Endothelial cell of umbilical vein (primary cell): ENCODE results near the gene SPAG6. TPM values are rescaled to one million over a fixed set of nuclear protein-coding genes. Genes with fewer than 3 reads are reported as not detected.

ENCODE experiments used
- BruUV-seq: library from RNA; stranded (reverse); fragments of 400-500 nt; replicated peaks from 2 replicates; lab custom pipeline; 2021; lab: Mats Ljungman, UMichigan
- CTCF ChIA-PET: fragments of 300-600, 350-600 bp; sonication (Branson Sonifier 250); formaldehyde crosslinking; loops from one replicate; lab custom pipeline; 2021; ENCODE audit warnings: antibody characterized with exemption, inconsistent platforms; lab: Charles Lee
- POLR2A ChIA-PET: fragments of 300-600, 350-600 bp; sonication (Branson Sonifier 250); formaldehyde crosslinking; loops from one replicate; lab custom pipeline; 2021; ENCODE audit warnings: antibody characterized with exemption, inconsistent platforms; lab: Charles Lee
- DNase-seq: peaks from one replicate; pipeline ENCODE4 v3.0.0-alpha.2; 2011; ENCODE audit warnings: low read depth, low spot score
- FAIRE-seq: peaks from 2 replicates; lab custom pipeline; 2011; peaks lifted over from hg19 to GRCh38; lab: Jason Lieb, UNC
- H2AFZ ChIP-seq: 2 replicates; pipeline ENCODE4 v1.6.0; 2012; ENCODE audit warnings: low read depth, low read length, control low read depth, inconsistent platforms
- H3K27ac ChIP-seq: 2 replicates; pipeline ENCODE4 v1.5.1; 2011; ENCODE audit warnings: low read depth, mild to moderate bottlenecking, control low read depth, low read length, moderate library complexity; ENCODE audit not compliant: insufficient read depth
- H3K27me3 ChIP-seq, 2 experiments: 2 replicates each; pipeline versions ENCODE4 v1.6.0 to v1.6.1; 2011; ENCODE audit warnings: low read length in 2 of 2, mixed read lengths in 1 of 2; ENCODE audit not compliant: control insufficient read depth in 2 of 2, insufficient read depth in 2 of 2
- H3K36me3 ChIP-seq, 2 experiments: 2 replicates in 1 of 2; 3 replicates in 1 of 2; pipeline ENCODE4 v1.5.1; 2011; ENCODE audit warnings: low read length in 2 of 2, mild to moderate bottlenecking in 1 of 2, moderate library complexity in 1 of 2; ENCODE audit not compliant: control insufficient read depth in 2 of 2, insufficient read depth in 2 of 2; ENCODE audit errors: extremely low read depth in 1 of 2
- H3K4me1 ChIP-seq: 3 replicates; pipeline ENCODE4 v1.5.1; 2011; ENCODE audit warnings: mild to moderate bottlenecking, low read length; ENCODE audit not compliant: control insufficient read depth, insufficient read depth; ENCODE audit errors: extremely low read depth
- H3K4me2 ChIP-seq: 2 replicates; pipeline ENCODE4 v1.6.1; 2011; ENCODE audit warnings: low read length, control low read depth, mixed read lengths; ENCODE audit not compliant: insufficient read depth
- H3K4me3 ChIP-seq, 3 experiments: fragments of 200-600 bp in 1 of 3; sonication (generic), shearing (Covaris generic) in 1 of 3; replicated peaks in 1 of 3; 2 replicates each; pipeline ENCODE4 v1.5.1; 2011 to 2016; ENCODE audit warnings: control low read depth in 3 of 3, low read length in 3 of 3, mild to moderate bottlenecking in 2 of 3, inconsistent platforms in 1 of 3, low read depth in 1 of 3, moderate library complexity in 1 of 3; ENCODE audit not compliant: insufficient read depth in 1 of 3
- H3K79me2 ChIP-seq: 2 replicates; pipeline ENCODE4 v1.6.0; 2012; ENCODE audit warnings: low read length, inconsistent platforms; ENCODE audit not compliant: control insufficient read depth, insufficient read depth
- H3K9ac ChIP-seq: replicated peaks from 2 replicates; pipeline ENCODE3; 2011; ENCODE audit warnings: low read length, control low read depth; ENCODE audit not compliant: insufficient read depth; ENCODE audit errors: extremely low read depth
- H3K9me1 ChIP-seq: replicated peaks from 3 replicates; pipeline ENCODE4 v1.6.0; 2011; ENCODE audit warnings: mild to moderate bottlenecking, low read length; ENCODE audit not compliant: control insufficient read depth, insufficient read depth; ENCODE audit errors: extremely low read depth
- H3K9me3 ChIP-seq: replicated peaks from 2 replicates; pipeline ENCODE4 v1.5.1; 2012; ENCODE audit warnings: low read length, inconsistent platforms; ENCODE audit not compliant: control insufficient read depth, insufficient read depth
- H4K20me1 ChIP-seq: replicated peaks from 2 replicates; pipeline ENCODE3; 2011; ENCODE audit warnings: mild to moderate bottlenecking, low read length; ENCODE audit not compliant: control insufficient read depth, insufficient read depth; ENCODE audit errors: extremely low read depth
- CTCF ChIP-seq, 2 donors: IDR thresholded peaks; 1 replicate in 1 of 2; 2 replicates in 1 of 2; pipeline ENCODE4 v1.5.1; 2011; ENCODE audit warnings: low read length in 2 of 2, mild to moderate bottlenecking in 2 of 2, moderate library complexity in 2 of 2, control low read depth in 1 of 2, inconsistent platforms in 1 of 2, low read depth in 1 of 2; ENCODE audit not compliant: insufficient read depth in 1 of 2; ENCODE audit errors: extremely low read depth in 1 of 2
- EZH2 ChIP-seq: IDR thresholded peaks from 2 replicates; pipeline ENCODE4 v1.6.1; 2012; ENCODE audit warnings: borderline replicate concordance, low read depth, mild to moderate bottlenecking, moderate library complexity, low read length, inconsistent platforms; ENCODE audit not compliant: severe bottlenecking
- FOS ChIP-seq: IDR thresholded peaks from 2 replicates; pipeline ENCODE4 v1.6.1; 2011; ENCODE audit warnings: mild to moderate bottlenecking, low read length, moderate library complexity, borderline replicate concordance; ENCODE audit not compliant: insufficient read depth
- GATA2 ChIP-seq: IDR thresholded peaks from 2 replicates; pipeline ENCODE4 v1.7.0; 2011; ENCODE audit warnings: low read depth, mild to moderate bottlenecking, moderate library complexity, mixed read lengths, low read length; ENCODE audit not compliant: insufficient read length, insufficient read depth
- JUN ChIP-seq: IDR thresholded peaks from 2 replicates; pipeline ENCODE4 v1.6.1; 2011; ENCODE audit warnings: borderline replicate concordance, low read depth; ENCODE audit not compliant: insufficient read length, insufficient read depth
- MAX ChIP-seq: IDR thresholded peaks from 2 replicates; pipeline ENCODE4 v1.6.1; 2011; ENCODE audit not compliant: insufficient read depth, insufficient read length
- MYC ChIP-seq: IDR thresholded peaks from one replicate; pipeline ENCODE4 v1.6.1; 2011; ENCODE audit warnings: mild to moderate bottlenecking, low read depth, low read length
- POLR2A ChIP-seq: IDR thresholded peaks from 2 replicates; pipeline ENCODE4 v1.6.1; 2012; ENCODE audit warnings: low read depth, mild to moderate bottlenecking, control low read depth, low read length
- POLR2AphosphoS5 ChIP-seq: IDR thresholded peaks from 2 replicates; pipeline ENCODE4 v1.6.1; 2012; ENCODE audit warnings: low read depth, mild to moderate bottlenecking, control low read depth, low read length, moderate library complexity; ENCODE audit not compliant: insufficient read depth
- dilution Hi-C: fragments of 300-500 bp; cut with MboI; formaldehyde crosslinking; loops from one replicate; pipeline ENCODE4 v1.15.0; 2019; ENCODE audit warnings: low sequenced_read_pairs; ENCODE audit not compliant: extremely low pct_ligation_motif_present
- intact Hi-C: fragments of 100-400 bp; cut with micrococcal nuclease; formaldehyde crosslinking; loops from one replicate; pipeline ENCODE4 v1.10.0; 2022
- polyA plus RNA-seq, 4 experiments: library from polyadenylated mRNA; depleted of rRNA in 3 of 4; stranded (reverse) in 3 of 4; unstranded in 1 of 4; fragments of >200 nt; gene quantifications; 2 replicates each; pipeline versions ENCODE4 v1.2.1 to v1.2.3, GENCODE V29; 2011 to 2012; ENCODE audit warnings: missing spikeins in 1 of 4
- total RNA-seq: library from RNA; stranded (reverse); gene quantifications from 2 replicates; pipeline ENCODE4 v1.2.3, GENCODE V29; 2021

The SPAG6 gene
- total and polyA plus RNA-seq, 2 donors (not counting 3 experiments of a cell fraction or from before 2014, with no cell fraction given) = not detected

- no peak for TF ChIP-seq MYC
- TF ChIP-seq GATA2 = no peak
- no peak for TF ChIP-seq POLR2AphosphoS5
- no peak for TF ChIP-seq POLR2A
- no peak for TF ChIP-seq MAX
- no peak for TF ChIP-seq FOS
- no peak for TF ChIP-seq JUN
- no peak for TF ChIP-seq CTCF (IDR thresholded peaks at IDR 0.05; ENCODE audit: extremely low read depth in 1 of 2, insufficient read depth in 1 of 2, low read depth in 1 of 2, low read length in 2 of 2)
- no peak for TF ChIP-seq EZH2
- no TSS peak for BruUV-seq
- dilution Hi-C loops (no loop called here), intact Hi-C loops (loop anchor here (5.0 kb wide), 2 partner anchors 645 to 845 kb away; no protein-coding TSS in a partner anchor)
- ChIA-PET CTCF (interaction anchor here (1.4 to 1.7 kb wide), 2 partner anchors 18 to 309 kb away, joined by 3 read pairs; no protein-coding TSS in a partner anchor), POLR2A (no interaction called here)
- no peak for FAIRE-seq
- Histone ChIP-seq H2AFZ (no peak overlapping the region), H3K4me3 (no peak overlapping the region), H3K36me3 (no peaks in the 10 kb centered on the region), H3K9me1 (no peaks in the 10 kb centered on the region), H3K79me2 (no peaks in the 10 kb centered on the region), H3K9ac (no peak overlapping the region), H3K4me1 (peaks cover 13% of the 10 kb centered on the region), H3K9me3 (no peaks in the 10 kb centered on the region), H4K20me1 (no peaks in the 10 kb centered on the region), H3K27ac (no peak overlapping the region), H3K4me2 (no peak overlapping the region), H3K27me3 (peaks cover 71 to 90% of the 10 kb centered on the region in 2 experiments)
- DNase-seq = no peak
Measured at GRCh38 chr10:22342421-22342820, 2.9 kb upstream of the SPAG6 start.
